ENCODE measurements around the gene CCDC50. TPM values are rescaled to one million over a fixed set of nuclear protein-coding genes. Genes with fewer than 3 reads are reported as not detected.

CCDC50 gene
- total RNA-seq, 1 donor from 2014 or later: 134 TPM

DNA sequence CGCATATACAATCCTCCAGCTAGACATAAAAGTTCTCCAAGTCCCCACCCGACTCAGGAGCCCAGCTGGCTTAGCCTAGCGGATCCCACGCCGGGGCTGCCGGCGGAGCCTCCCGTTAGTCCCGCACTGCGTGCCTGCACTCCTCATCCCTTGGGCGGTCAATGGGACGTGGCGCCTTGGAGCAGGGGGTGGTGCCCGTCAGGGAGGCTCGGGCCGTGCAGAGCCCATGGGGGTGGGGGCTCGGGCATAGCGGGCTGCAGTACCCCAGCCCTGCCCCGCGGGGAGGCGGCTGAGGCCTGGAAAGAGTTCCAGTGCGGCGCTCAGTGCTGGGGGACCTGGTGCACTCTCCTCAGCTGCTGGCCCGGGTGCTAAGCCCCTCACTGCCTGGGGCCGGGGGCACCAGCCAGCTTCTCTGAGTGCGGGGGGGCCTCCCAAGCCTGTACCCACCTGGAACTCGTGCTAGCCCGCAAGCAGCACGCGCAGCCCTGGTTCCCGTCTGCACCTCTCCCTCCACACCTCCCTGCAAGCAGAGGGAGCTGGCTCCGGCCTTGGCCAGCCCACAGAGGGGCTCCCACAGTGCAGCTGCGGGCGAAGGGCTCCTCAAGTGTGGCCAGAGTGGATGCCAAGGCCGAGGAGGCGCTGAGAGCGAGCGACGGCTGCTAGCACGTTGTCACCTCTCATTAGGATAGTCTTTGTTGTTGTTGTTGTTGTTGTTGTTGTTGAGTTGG, 12.2 kb upstream of the CCDC50 start:
- TF ChIP-seq, protein P1, sequence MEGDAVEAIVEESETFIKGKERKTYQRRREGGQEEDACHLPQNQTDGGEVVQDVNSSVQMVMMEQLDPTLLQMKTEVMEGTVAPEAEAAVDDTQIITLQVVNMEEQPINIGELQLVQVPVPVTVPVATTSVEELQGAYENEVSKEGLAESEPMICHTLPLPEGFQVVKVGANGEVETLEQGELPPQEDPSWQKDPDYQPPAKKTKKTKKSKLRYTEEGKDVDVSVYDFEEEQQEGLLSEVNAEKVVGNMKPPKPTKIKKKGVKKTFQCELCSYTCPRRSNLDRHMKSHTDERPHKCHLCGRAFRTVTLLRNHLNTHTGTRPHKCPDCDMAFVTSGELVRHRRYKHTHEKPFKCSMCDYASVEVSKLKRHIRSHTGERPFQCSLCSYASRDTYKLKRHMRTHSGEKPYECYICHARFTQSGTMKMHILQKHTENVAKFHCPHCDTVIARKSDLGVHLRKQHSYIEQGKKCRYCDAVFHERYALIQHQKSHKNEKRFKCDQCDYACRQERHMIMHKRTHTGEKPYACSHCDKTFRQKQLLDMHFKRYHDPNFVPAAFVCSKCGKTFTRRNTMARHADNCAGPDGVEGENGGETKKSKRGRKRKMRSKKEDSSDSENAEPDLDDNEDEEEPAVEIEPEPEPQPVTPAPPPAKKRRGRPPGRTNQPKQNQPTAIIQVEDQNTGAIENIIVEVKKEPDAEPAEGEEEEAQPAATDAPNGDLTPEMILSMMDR (conservative IDR thresholded peaks at IDR 0.05; ENCODE audit: low read depth, low read length): no peak
- no peak for DNase-seq (ENCODE audit: low read depth)
- no peak overlapping the region for H3K4me3 ChIP-seq (ENCODE audit: low read depth, low read length)

DNA sequence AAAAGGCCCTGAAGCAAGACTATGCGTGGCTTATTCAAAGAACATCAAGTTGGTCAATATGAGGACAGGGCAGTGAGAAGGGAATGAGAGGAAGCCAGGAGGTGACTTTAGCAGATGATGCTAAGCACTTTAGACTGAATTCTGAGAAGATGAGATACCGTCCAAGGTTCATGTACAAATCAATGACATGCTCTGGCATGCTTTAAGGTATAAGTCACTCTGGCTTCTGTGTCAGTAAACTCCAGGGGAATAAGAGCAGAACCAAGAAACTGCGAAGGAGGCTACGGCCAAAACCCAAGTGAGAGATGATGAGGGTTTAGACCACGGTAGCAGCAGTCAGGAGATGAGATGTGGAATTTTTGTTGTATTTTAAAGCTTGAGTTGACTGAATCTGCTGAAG, 8.9 kb upstream of the CCDC50 start:
- no peak for DNase-seq (ENCODE audit: low read depth)
- H3K4me3 ChIP-seq (ENCODE audit: low read depth, low read length): no peak overlapping the region
- TF ChIP-seq, protein P1 (conservative IDR thresholded peaks at IDR 0.05; ENCODE audit: low read depth, low read length): no peak

DNA sequence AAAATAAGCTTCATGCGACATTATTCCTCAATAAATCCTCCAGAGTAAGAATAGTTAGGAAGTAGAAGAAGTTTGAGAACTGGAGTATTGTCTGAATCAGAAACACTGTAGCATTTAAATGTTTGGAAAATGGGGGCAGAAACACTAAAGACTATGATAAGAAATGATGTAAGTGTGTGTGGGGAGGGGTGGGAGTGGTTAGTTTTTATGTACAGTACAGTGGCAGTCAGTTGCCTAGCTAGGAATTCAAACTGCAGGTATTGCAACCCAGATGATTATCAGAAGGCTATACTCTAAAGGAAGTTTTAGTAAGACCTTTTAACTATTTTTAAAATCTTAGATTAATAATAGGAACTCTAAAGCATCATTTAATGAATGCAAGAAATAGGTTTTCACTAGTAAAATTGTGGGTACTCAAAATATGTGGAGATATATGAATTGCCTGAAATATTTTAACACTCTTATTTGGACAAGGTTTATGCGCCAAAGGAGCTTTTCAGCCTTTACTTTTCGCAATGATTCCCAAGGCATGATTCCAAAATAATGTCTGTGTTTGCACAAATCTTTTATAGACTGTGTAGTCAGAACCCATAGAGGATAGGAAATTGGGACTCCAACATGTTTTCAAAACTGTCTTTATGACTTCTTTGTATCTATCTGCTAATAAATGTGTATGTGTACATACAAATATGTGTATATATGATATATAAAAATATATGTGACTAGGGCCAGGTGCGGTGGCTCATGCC, 8.0 kb upstream of the CCDC50 start:
- DNase-seq (ENCODE audit: low read depth): no peak
- H3K4me3 ChIP-seq (ENCODE audit: low read depth, low read length): no peak overlapping the region
- TF ChIP-seq, protein P1 (conservative IDR thresholded peaks at IDR 0.05; ENCODE audit: low read depth, low read length): no peak

DNA sequence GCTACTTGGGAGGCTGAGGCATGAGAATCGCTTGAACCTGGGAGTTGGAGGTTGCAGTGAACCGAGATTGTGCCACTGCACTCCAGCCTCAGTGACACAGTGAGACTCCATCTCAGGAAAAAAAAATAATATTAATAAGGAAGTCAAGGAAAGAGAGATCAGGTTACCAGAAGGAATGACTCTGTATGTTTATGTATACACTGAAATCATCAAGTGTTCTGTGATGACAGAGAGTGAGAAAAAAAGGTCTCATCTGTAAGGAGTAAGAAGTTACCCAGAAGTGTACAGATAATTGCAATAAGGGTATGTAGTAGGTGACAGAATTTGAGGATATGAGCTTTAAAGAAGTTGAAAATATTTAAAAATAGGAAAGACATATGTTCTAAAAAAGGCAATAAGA, 4.3 kb upstream of the CCDC50 start:
- TF ChIP-seq, protein P1 (conservative IDR thresholded peaks at IDR 0.05; ENCODE audit: low read depth, low read length): no peak
- DNase-seq (ENCODE audit: low read depth): no peak
- no peak overlapping the region for H3K4me3 ChIP-seq (ENCODE audit: low read depth, low read length)

DNA sequence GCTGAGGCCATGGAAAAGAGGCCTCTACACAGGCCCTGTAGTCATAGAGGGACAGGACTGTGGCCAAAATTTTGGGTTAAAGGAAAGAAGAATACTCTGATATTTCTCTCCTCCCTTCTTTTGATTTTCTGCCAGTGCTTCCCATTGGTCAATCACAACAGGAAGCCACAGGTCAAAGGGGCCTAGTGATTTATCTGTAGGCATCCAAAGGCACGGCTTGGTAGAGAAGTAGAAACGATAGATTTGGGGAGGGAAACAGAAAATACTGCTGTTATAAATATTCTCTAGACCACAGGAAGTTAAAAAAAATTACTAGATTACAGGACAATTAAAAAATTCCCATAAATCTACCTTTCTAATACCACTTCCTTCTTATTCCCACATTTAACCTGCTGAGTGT, 1.7 kb upstream of the CCDC50 start:
- no peak overlapping the region for H3K4me3 ChIP-seq (ENCODE audit: low read depth, low read length)
- DNase-seq (ENCODE audit: low read depth): no peak
- TF ChIP-seq, protein P1 (conservative IDR thresholded peaks at IDR 0.05; ENCODE audit: low read depth, low read length): no peak

DNA sequence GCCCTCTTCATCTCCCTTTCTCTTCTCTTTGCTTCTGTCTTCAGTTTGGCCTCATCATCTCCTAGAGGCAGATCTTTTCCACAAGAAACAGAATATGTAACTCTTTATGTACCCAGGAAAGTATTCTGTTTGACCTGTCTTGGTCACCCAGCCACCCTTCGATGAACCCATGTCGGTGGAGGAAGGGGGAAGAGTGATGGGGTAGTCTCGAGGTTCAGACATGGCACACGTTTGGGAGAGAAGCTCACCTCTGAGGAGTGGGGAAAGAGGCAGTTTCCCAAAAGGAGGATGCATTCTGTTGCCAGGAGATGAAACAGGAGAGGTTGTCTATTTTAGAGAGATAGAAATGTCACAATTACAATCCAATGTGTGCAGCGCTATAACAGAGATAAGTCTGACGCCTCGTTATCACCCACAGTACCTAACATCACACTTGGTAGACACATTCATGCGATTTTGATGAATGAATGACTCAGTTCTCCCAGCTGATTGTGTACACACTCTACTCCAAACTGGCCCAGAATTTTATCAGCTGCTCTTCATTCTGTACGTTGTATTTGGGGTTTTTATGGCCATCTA, 722 bp upstream of the CCDC50 start:
- TF ChIP-seq, protein P1 (conservative IDR thresholded peaks at IDR 0.05; ENCODE audit: low read depth, low read length): no peak

More for the DNA sequence above, 722 bp upstream of the CCDC50 start:
- DNase-seq (ENCODE audit: low read depth): no peak
- H3K4me3 ChIP-seq (ENCODE audit: low read depth, low read length): peak overlapping the region; percentile 81

Data from epithelial cell of proximal tubule (primary cell).